DMS114 treated with DMSO at 0.1 percent for 48 hours (cell line): ENCODE data around the gene C14orf132.

Experiments
- DNase-seq: peaks from one replicate; lab custom pipeline; 2025; ENCODE audit not compliant: unreplicated experiment; lab: John Stamatoyannopoulos, UW

C14orf132 gene

GRCh38 chr14:96082420-96083300 is 43.5 kb downstream of the C14orf132 start:
- no peak for DNase-seq

- no peak for DNase-seq
These were observed 44.6 kb downstream of the C14orf132 start for GRCh38 chr14:96083667-96084320.

GRCh38 chr14:96084796-96085195 is 45.6 kb downstream of the C14orf132 start:
- DNase-seq = no peak

GRCh38 chr14:96085369-96085768 is 46.2 kb downstream of the C14orf132 start:
- no peak for DNase-seq

- DNase-seq = no peak
These were observed 46.9 kb downstream of the C14orf132 start for GRCh38 chr14:96086032-96086431.

- no peak for DNase-seq
These were observed 47.5 kb downstream of the C14orf132 start for GRCh38 chr14:96086574-96087077.

- no peak for DNase-seq
These were observed 48.9 kb downstream of the C14orf132 start for GRCh38 chr14:96088074-96088473.

GRCh38 chr14:96088481-96088880 is 49.3 kb downstream of the C14orf132 start:
- no peak for DNase-seq

- DNase-seq = no peak
These were observed 49.7 kb downstream of the C14orf132 start for GRCh38 chr14:96088911-96089310.

GRCh38 chr14:96089401-96089800 is 50.2 kb downstream of the C14orf132 start:
- no peak for DNase-seq

- no peak for DNase-seq
These were observed 51.4 kb downstream of the C14orf132 start for GRCh38 chr14:96090441-96091148.

- DNase-seq = no peak
These were observed 52.1 kb downstream of the C14orf132 start for GRCh38 chr14:96091149-96091693.

GRCh38 chr14:96091941-96092411 is 52.8 kb downstream of the C14orf132 start:
- DNase-seq = no peak

GRCh38 chr14:96092936-96093335 is 53.8 kb downstream of the C14orf132 start:
- DNase-seq = no peak

- no peak for DNase-seq
These were observed 55.0 kb downstream of the C14orf132 start for GRCh38 chr14:96094211-96094610.

- no peak for DNase-seq
These were observed 55.5 kb downstream of the C14orf132 start for GRCh38 chr14:96094656-96095055.

- DNase-seq = no peak
These were observed 55.9 kb downstream of the C14orf132 start for GRCh38 chr14:96095058-96095457.

- DNase-seq = no peak
These were observed 56.7 kb downstream of the C14orf132 start for GRCh38 chr14:96095581-96096476.

GRCh38 chr14:96096639-96097610 is 57.8 kb downstream of the C14orf132 start:
- no peak for DNase-seq
